Endodermal cell (in vitro differentiated cells): ENCODE measurements around the gene FDX2. TPM values are rescaled to one million over a fixed set of nuclear protein-coding genes. Genes with fewer than 3 reads are reported as not detected.
"Not testable (repeated sequence)": the region's sequence is repeated elsewhere in the genome, so short reads cannot be mapped to it uniquely, and the experiment has no call there.

Source experiments
- DNase-seq: peaks from one replicate; pipeline ENCODE4 v3.0.0-alpha.2; 2017
- H3K27ac ChIP-seq: 2 replicates; pipeline ENCODE4 v1.5.1; 2013; ENCODE audit warnings: mild to moderate bottlenecking, low read depth, low read length, moderate library complexity
- H3K27me3 ChIP-seq: 2 replicates; pipeline ENCODE4 v1.6.1; 2013; ENCODE audit warnings: mild to moderate bottlenecking, low read length, moderate library complexity; ENCODE audit not compliant: insufficient read depth, control insufficient read depth, poor library complexity, severe bottlenecking
- H3K36me3 ChIP-seq: 2 replicates; pipeline ENCODE4 v1.7.0; 2013; ENCODE audit warnings: mild to moderate bottlenecking, low read length, moderate library complexity; ENCODE audit not compliant: control insufficient read depth, insufficient read depth
- H3K4me1 ChIP-seq: one replicate; pipeline ENCODE4 v1.7.0; 2013; ENCODE audit warnings: low read length; ENCODE audit not compliant: control insufficient read depth, insufficient read depth
- H3K4me3 ChIP-seq: 2 replicates; pipeline ENCODE4 v1.5.1; 2013; ENCODE audit warnings: mild to moderate bottlenecking, low read length, moderate library complexity
- H3K9ac ChIP-seq: 2 replicates; pipeline ENCODE4 v1.6.1; 2013; ENCODE audit warnings: mild to moderate bottlenecking, low read length, moderate library complexity; ENCODE audit not compliant: poor library complexity, severe bottlenecking; ENCODE audit errors: extremely low read depth
- H3K9me3 ChIP-seq: 2 replicates; pipeline ENCODE4 v1.6.1; 2013; ENCODE audit warnings: mild to moderate bottlenecking, low read length, moderate library complexity; ENCODE audit not compliant: control insufficient read depth
- H3K27ac Mint-ChIP-seq: 2 replicates; pipeline ENCODE4 v1.8.0; 2020; ENCODE audit warnings: mixed read lengths
- H3K27me3 Mint-ChIP-seq: 2 replicates; pipeline ENCODE4 v1.8.0; 2021; ENCODE audit warnings: mild to moderate bottlenecking, mixed read lengths; ENCODE audit not compliant: insufficient read depth
- H3K36me3 Mint-ChIP-seq: 2 replicates; pipeline ENCODE4 v1.8.0; 2020; ENCODE audit warnings: low read depth, mixed read lengths
- H3K4me1 Mint-ChIP-seq: 2 replicates; pipeline ENCODE4 v1.8.0; 2020; ENCODE audit warnings: mixed read lengths
- H3K4me3 Mint-ChIP-seq: 2 replicates; pipeline ENCODE4 v1.8.0; 2020; ENCODE audit warnings: mild to moderate bottlenecking, moderate library complexity, mixed read lengths
- H3K9me3 Mint-ChIP-seq: 2 replicates; pipeline ENCODE4 v1.8.0; 2020; ENCODE audit warnings: mild to moderate bottlenecking, mixed read lengths
- CTCF ChIP-seq: fragments of 200-600 bp; sonication (generic); conservative IDR thresholded peaks from 2 replicates; pipeline ENCODE4 v1.5.0; 2021; ENCODE audit warnings: antibody characterized with exemption, mild to moderate bottlenecking
- WGBS, 2 experiments: methylation state at CpG; one replicate each; pipeline versions ENCODE4 v1.1.5 to v1.1.7; 2013; ENCODE audit warnings: missing lambda C conversion rate in 2 of 2, mixed read lengths in 1 of 2; ENCODE audit not compliant: insufficient coverage in 1 of 2, insufficient read length in 1 of 2; 5-methylcytosine and 5-hydroxymethylcytosine counted together
- total RNA-seq, 2 donors: library from RNA; stranded (reverse); fragmentation: NEBNext Ultra II Directional in 1 of 2; extraction: Animal tissue kit (Norgen Biotek cat#: 25700) in 1 of 2; gene quantifications; 2 replicates in 1 of 2; 3 replicates in 1 of 2; pipeline ENCODE4 v1.2.1, GENCODE V29; 2021

Gene FDX2
- total RNA-seq, 2 donors from 2014 or later, result 23.2 to 25.9 TPM

GRCh38 chr19:10339977-10340376, 24.2 kb upstream of the FDX2 start:
- Mint-ChIP-seq H3K4me3 (no peak overlapping the region), H3K4me1 (peaks cover 4% of the 10 kb centered on the region), H3K36me3 (no peaks in the 10 kb centered on the region), H3K9me3 (no peaks in the 10 kb centered on the region), H3K27ac (no peak overlapping the region), H3K27me3 (no peaks in the 10 kb centered on the region)
- no peaks in the 10 kb centered on the region for H3K9me3 ChIP-seq
- DNase-seq, result no peak
- TF ChIP-seq CTCF, result no peak
- H3K36me3 ChIP-seq, result no peaks in the 10 kb centered on the region
- WGBS, 2 experiments, result 89 to 98% methylated on average over 4 to 5 of the region's 5 CpGs
- no peak overlapping the region for H3K9ac ChIP-seq
- H3K27ac ChIP-seq, result no peak overlapping the region
- no peak overlapping the region for H3K4me3 ChIP-seq
- no peaks in the 10 kb centered on the region for H3K4me1 ChIP-seq
- H3K27me3 ChIP-seq, result no peaks in the 10 kb centered on the region

GRCh38 chr19:10339380-10339960, 23.7 kb upstream of the FDX2 start, which contains the start of gene ICAM3:
TSS of gene ICAM3 (minus strand) at chr19:10339624. CDS start at chr19:10339614, 10 bp downstream.
- Histone ChIP-seq H3K27me3 (no peaks in the 10 kb centered on the region), H3K4me3 (no peak within 1 kb of the TSS), H3K27ac (no peak within 1 kb of the TSS), H3K9me3 (no peaks in the 10 kb centered on the region), H3K9ac (no peak within 1 kb of the TSS), H3K36me3 (no peaks in the 10 kb centered on the region), H3K4me1 (no peaks in the 10 kb centered on the region)
- H3K4me3 Mint-ChIP-seq, result no peak within 1 kb of the TSS
- 67 to 74% methylated on average over 9 to 14 of the region's 14 CpGs for WGBS, 2 experiments
- H3K9me3 Mint-ChIP-seq, result no peaks in the 10 kb centered on the region
- no peaks in the 10 kb centered on the region for H3K27me3 Mint-ChIP-seq
- H3K4me1 Mint-ChIP-seq, result peaks cover 5% of the 10 kb centered on the region
- no peak for TF ChIP-seq CTCF
- peak; percentile 66 for DNase-seq
- no peak within 1 kb of the TSS for H3K27ac Mint-ChIP-seq
- H3K36me3 Mint-ChIP-seq, result no peaks in the 10 kb centered on the region

- H3K4me1 Mint-ChIP-seq, result peaks cover 5% of the 10 kb centered on the region
- Histone ChIP-seq H3K4me3 (no peak overlapping the region), H3K27me3 (no peaks in the 10 kb centered on the region), H3K4me1 (no peaks in the 10 kb centered on the region), H3K9ac (no peak overlapping the region), H3K27ac (no peak overlapping the region), H3K9me3 (no peaks in the 10 kb centered on the region), H3K36me3 (no peaks in the 10 kb centered on the region)
- WGBS, 2 experiments, result 84 to 86% methylated on average over 5 to 6 of the region's 6 CpGs
- no peaks in the 10 kb centered on the region for H3K36me3 Mint-ChIP-seq
- H3K4me3 Mint-ChIP-seq, result no peak overlapping the region
- no peaks in the 10 kb centered on the region for H3K9me3 Mint-ChIP-seq
- TF ChIP-seq CTCF, result no peak
- H3K27ac Mint-ChIP-seq, result no peak overlapping the region
- DNase-seq, result no peak
- H3K27me3 Mint-ChIP-seq, result no peaks in the 10 kb centered on the region
These were observed 23.1 kb upstream of the FDX2 start for GRCh38 chr19:10338940-10339339.

- not testable (repeated sequence) for H3K36me3 ChIP-seq, H3K27ac Mint-ChIP-seq, H3K36me3 Mint-ChIP-seq, H3K27ac ChIP-seq, H3K27me3 Mint-ChIP-seq, H3K27me3 ChIP-seq, H3K4me3 Mint-ChIP-seq, H3K9me3 ChIP-seq, H3K9ac ChIP-seq, H3K4me1 ChIP-seq, DNase-seq, H3K4me3 ChIP-seq, H3K9me3 Mint-ChIP-seq
- H3K4me1 Mint-ChIP-seq, result peaks cover 12% of the 10 kb centered on the region
- WGBS, 2 experiments, result 89 to 94% methylated on average over 7 to 9 of the region's 9 CpGs
These were observed 20.9 kb upstream of the FDX2 start for GRCh38 chr19:10336725-10337124.
